GM12892 (cell line): ENCODE results near the gene UXS1.

ENCODE experiments used
- POLR2A ChIP-seq: IDR thresholded peaks from 2 replicates; pipeline ENCODE4 v1.6.1; 2011; ENCODE audit warnings: low read depth, low read length, control low read depth
- POLR2AphosphoS5 ChIP-seq: IDR thresholded peaks from 2 replicates; pipeline ENCODE4 v1.6.1; 2011; ENCODE audit warnings: low read depth, low read length, control low read depth
- TAF1 ChIP-seq: IDR thresholded peaks from 2 replicates; pipeline ENCODE4 v1.6.1; 2011; ENCODE audit warnings: low read depth, mild to moderate bottlenecking, control low read depth, low read length, borderline replicate concordance

GRCh38 chr2:106129592-106129991 lies 64.5 kb downstream of the UXS1 start:
- TF ChIP-seq POLR2AphosphoS5 = no peak
- TF ChIP-seq POLR2A = no peak
- TF ChIP-seq TAF1 = no peak
